Measurements from ENCODE around the gene PTPRE. TPM values are rescaled to one million over a fixed set of nuclear protein-coding genes. Genes with fewer than 3 reads are reported as not detected.

PTPRE gene
- total RNA-seq, 1 donor from 2014 or later, result 3.6 TPM

- Mint-ChIP-seq H3K4me3 (no peak overlapping the region), H3K27ac (no peak overlapping the region), H3K9me3 (no peaks in the 10 kb centered on the region), H3K27me3 (no peaks in the 10 kb centered on the region), H3K4me1 (ENCODE audit: unreplicated experiment) (no peaks in the 10 kb centered on the region), H3K36me3 (no peaks in the 10 kb centered on the region)
- TF ChIP-seq CTCF (conservative IDR thresholded peaks at IDR 0.05), result no peak
- DNase-seq (ENCODE audit: extremely low spot score, unreplicated experiment), result no peak
These were observed 29.2 kb upstream of the PTPRE start for GRCh38 chr10:127877699-127878098.

GRCh38 chr10:127878475-127879055, 28.3 kb upstream of the PTPRE start:
- Mint-ChIP-seq H3K4me1 (ENCODE audit: unreplicated experiment) (no peaks in the 10 kb centered on the region), H3K4me3 (no peak overlapping the region), H3K36me3 (no peaks in the 10 kb centered on the region), H3K9me3 (no peaks in the 10 kb centered on the region), H3K27ac (no peak overlapping the region), H3K27me3 (no peaks in the 10 kb centered on the region)
- TF ChIP-seq CTCF (conservative IDR thresholded peaks at IDR 0.05), result no peak
- no peak for DNase-seq (ENCODE audit: extremely low spot score, unreplicated experiment)

- Mint-ChIP-seq H3K4me3 (no peak overlapping the region), H3K36me3 (no peaks in the 10 kb centered on the region), H3K4me1 (ENCODE audit: unreplicated experiment) (no peaks in the 10 kb centered on the region), H3K9me3 (no peaks in the 10 kb centered on the region), H3K27me3 (no peaks in the 10 kb centered on the region), H3K27ac (no peak overlapping the region)
- no peak for TF ChIP-seq CTCF (conservative IDR thresholded peaks at IDR 0.05)
- no peak for DNase-seq (ENCODE audit: extremely low spot score, unreplicated experiment)
These were observed 26.3 kb upstream of the PTPRE start for GRCh38 chr10:127880557-127880956.

GRCh38 chr10:127881262-127881661, 25.6 kb upstream of the PTPRE start:
- Mint-ChIP-seq H3K4me3 (no peak overlapping the region), H3K27me3 (no peaks in the 10 kb centered on the region), H3K4me1 (ENCODE audit: unreplicated experiment) (no peaks in the 10 kb centered on the region), H3K9me3 (no peaks in the 10 kb centered on the region), H3K36me3 (no peaks in the 10 kb centered on the region), H3K27ac (no peak overlapping the region)
- no peak for TF ChIP-seq CTCF (conservative IDR thresholded peaks at IDR 0.05)
- no peak for DNase-seq (ENCODE audit: extremely low spot score, unreplicated experiment)

GRCh38 chr10:127882391-127882790, 24.5 kb upstream of the PTPRE start:
- H3K4me1 Mint-ChIP-seq (ENCODE audit: unreplicated experiment), result peaks cover under 1% of the 10 kb centered on the region

More at GRCh38 chr10:127882391-127882790, 24.5 kb upstream of the PTPRE start:
- no peaks in the 10 kb centered on the region for H3K9me3 Mint-ChIP-seq
- H3K27me3 Mint-ChIP-seq, result peaks cover under 1% of the 10 kb centered on the region
- no peaks in the 10 kb centered on the region for H3K36me3 Mint-ChIP-seq
- H3K4me3 Mint-ChIP-seq, result no peak overlapping the region
- TF ChIP-seq CTCF (conservative IDR thresholded peaks at IDR 0.05), result no peak
- no peak overlapping the region for H3K27ac Mint-ChIP-seq
- DNase-seq (ENCODE audit: extremely low spot score, unreplicated experiment), result no peak

All from type B pancreatic cell (in vitro differentiated cells).